HEK293 (cell line): Measurements from ENCODE around the gene CHGA.

Experiments
- CTCF ChIA-PET: fragments of 350-600 bp; formaldehyde crosslinking; extraction: SDS; loops from one replicate; lab custom pipeline; 2021; ENCODE audit warnings: antibody characterized with exemption; lab: Yijun Ruan, JAX
- POLR2A ChIA-PET: fragments of 300-600 bp; formaldehyde crosslinking; extraction: SDS; loops from one replicate; lab custom pipeline; 2020; ENCODE audit warnings: antibody characterized with exemption, inconsistent platforms; lab: Yijun Ruan, JAX
- H3K27ac ChIP-seq: fragments of 200-500 bp; sonication (Bioruptor generic); 2 replicates; pipeline ENCODE4 v1.5.1; 2014; ENCODE audit warnings: low read depth, low read length, control low read depth, inconsistent platforms; ENCODE audit errors: extremely low read depth
- H3K36me3 ChIP-seq, 2 experiments: fragments of 200-500 bp in 1 of 2; sonication (Bioruptor generic) in 1 of 2; 1 replicate in 1 of 2; 2 replicates in 1 of 2; pipeline ENCODE4 v1.5.1; 2014 to 2017; ENCODE audit warnings: inconsistent platforms in 2 of 2, low read length in 2 of 2; ENCODE audit not compliant: control insufficient read depth in 2 of 2, insufficient read depth in 1 of 2
- H3K4me1 ChIP-seq: fragments of 200-500 bp; sonication (Bioruptor generic); 2 replicates; pipeline ENCODE4 v1.5.1; 2014; ENCODE audit warnings: mild to moderate bottlenecking, low read length, inconsistent platforms; ENCODE audit not compliant: control insufficient read depth, insufficient read depth
- H3K4me3 ChIP-seq: 2 replicates; pipeline ENCODE4 v1.5.1; 2011; ENCODE audit warnings: low read depth, mild to moderate bottlenecking, control low read depth, low read length, moderate library complexity
- H3K9me3 ChIP-seq: fragments of 200-500 bp; sonication (Bioruptor generic); 2 replicates; pipeline ENCODE4 v1.5.1; 2014; ENCODE audit warnings: low read depth, low read length, inconsistent platforms; ENCODE audit not compliant: control insufficient read depth, insufficient read depth
- HOXC10 ChIP-seq: sonication (generic); formaldehyde crosslinking; IDR thresholded peaks from 2 replicates; pipeline ENCODE4 v1.8.1; 2023; ENCODE audit warnings: mild to moderate bottlenecking, missing genetic modification reagents
- KLF8 ChIP-seq: fragments of 450-650 bp; formaldehyde crosslinking; IDR thresholded peaks from 2 replicates; pipeline ENCODE4 v1.5.1; 2016; ENCODE audit warnings: missing biosample characterization, missing genetic modification characterization
- PRDM2 ChIP-seq: fragments of 450-650 bp; formaldehyde crosslinking; IDR thresholded peaks from 2 replicates; pipeline ENCODE4 v1.5.1; 2016; ENCODE audit warnings: missing biosample characterization, missing genetic modification characterization, borderline replicate concordance
- SALL2 ChIP-seq: fragments of 450-650 bp; formaldehyde crosslinking; IDR thresholded peaks from 2 replicates; pipeline ENCODE4 v1.5.0; 2017; ENCODE audit warnings: missing biosample characterization, mild to moderate bottlenecking, missing genetic modification characterization, borderline replicate concordance
- SP3 ChIP-seq: fragments of 450-650 bp; formaldehyde crosslinking; IDR thresholded peaks from 2 replicates; pipeline ENCODE4 v1.5.1; 2016; ENCODE audit warnings: missing biosample characterization, missing genetic modification characterization
- ZBTB11 ChIP-seq: fragments of 450-650 bp; formaldehyde crosslinking; conservative IDR thresholded peaks from 2 replicates; pipeline ENCODE4 v1.5.1; 2016; ENCODE audit warnings: low read depth, missing biosample characterization, missing genetic modification characterization
- ZBTB7A ChIP-seq: fragments of 450-650 bp; formaldehyde crosslinking; IDR thresholded peaks from 2 replicates; pipeline ENCODE4 v1.5.1; 2016; ENCODE audit warnings: low read depth, missing biosample characterization, missing genetic modification characterization
- ZEB2 ChIP-seq: fragments of 450-650 bp; formaldehyde crosslinking; IDR thresholded peaks from 2 replicates; pipeline ENCODE4 v1.5.1; 2016; ENCODE audit warnings: missing biosample characterization, missing genetic modification characterization
- ZFHX2 ChIP-seq: fragments of 450-650 bp; formaldehyde crosslinking; conservative IDR thresholded peaks from 2 replicates; pipeline ENCODE4 v1.5.1; 2016; ENCODE audit warnings: missing biosample characterization, missing genetic modification characterization
- ZNF138 ChIP-seq: fragments of 450-650 bp; formaldehyde crosslinking; IDR thresholded peaks from 2 replicates; pipeline ENCODE4 v1.5.1; 2016; ENCODE audit warnings: missing biosample characterization, missing genetic modification characterization, borderline replicate concordance
- ZNF174 ChIP-seq: fragments of 450-650 bp; formaldehyde crosslinking; IDR thresholded peaks from 2 replicates; pipeline ENCODE4 v1.5.0; 2017; ENCODE audit warnings: missing biosample characterization, mild to moderate bottlenecking, missing genetic modification characterization
- ZNF2 ChIP-seq: fragments of 450-650 bp; formaldehyde crosslinking; IDR thresholded peaks from 2 replicates; pipeline ENCODE4 v1.5.1; 2016; ENCODE audit warnings: missing biosample characterization, missing genetic modification characterization
- ZNF211 ChIP-seq: fragments of 450-650 bp; formaldehyde crosslinking; IDR thresholded peaks from 2 replicates; pipeline ENCODE4 v1.5.1; 2016; ENCODE audit warnings: low read depth, missing biosample characterization, missing genetic modification characterization
- ZNF341 ChIP-seq: fragments of 450-650 bp; formaldehyde crosslinking; IDR thresholded peaks from 2 replicates; pipeline ENCODE4; 2016; ENCODE audit warnings: low read depth, missing biosample characterization, missing genetic modification characterization
- ZNF513 ChIP-seq: fragments of 450-650 bp; IDR thresholded peaks from 2 replicates; pipeline ENCODE4 v1.5.1; 2018; ENCODE audit warnings: missing biosample characterization, missing genetic modification characterization
- ZNF600 ChIP-seq: fragments of 450-650 bp; formaldehyde crosslinking; IDR thresholded peaks from 2 replicates; pipeline ENCODE4 v1.5.1; 2016; ENCODE audit warnings: missing biosample characterization, missing genetic modification characterization
- TF ChIP-seq, protein P1 (sequence below): fragments of 450-650 bp; formaldehyde crosslinking; IDR thresholded peaks from 2 replicates; pipeline ENCODE4 v1.5.1; 2016; ENCODE audit warnings: missing biosample characterization, missing genetic modification characterization
- TF ChIP-seq, protein P2 (sequence below): fragments of 450-650 bp; formaldehyde crosslinking; IDR thresholded peaks from 2 replicates; pipeline ENCODE4 v1.5.1; 2017; ENCODE audit warnings: missing biosample characterization, missing genetic modification characterization
- TF ChIP-seq, protein P3 (sequence below): fragments of 450-650 bp; formaldehyde crosslinking; IDR thresholded peaks from 2 replicates; pipeline ENCODE4 v1.5.1; 2016; ENCODE audit warnings: missing biosample characterization, missing genetic modification characterization, low read depth
- TF ChIP-seq, protein P4 (sequence below): fragments of 450-650 bp; IDR thresholded peaks from 2 replicates; pipeline ENCODE4 v1.5.1; 2018; ENCODE audit warnings: missing biosample characterization, mild to moderate bottlenecking, missing genetic modification characterization

Gene CHGA

DNA sequence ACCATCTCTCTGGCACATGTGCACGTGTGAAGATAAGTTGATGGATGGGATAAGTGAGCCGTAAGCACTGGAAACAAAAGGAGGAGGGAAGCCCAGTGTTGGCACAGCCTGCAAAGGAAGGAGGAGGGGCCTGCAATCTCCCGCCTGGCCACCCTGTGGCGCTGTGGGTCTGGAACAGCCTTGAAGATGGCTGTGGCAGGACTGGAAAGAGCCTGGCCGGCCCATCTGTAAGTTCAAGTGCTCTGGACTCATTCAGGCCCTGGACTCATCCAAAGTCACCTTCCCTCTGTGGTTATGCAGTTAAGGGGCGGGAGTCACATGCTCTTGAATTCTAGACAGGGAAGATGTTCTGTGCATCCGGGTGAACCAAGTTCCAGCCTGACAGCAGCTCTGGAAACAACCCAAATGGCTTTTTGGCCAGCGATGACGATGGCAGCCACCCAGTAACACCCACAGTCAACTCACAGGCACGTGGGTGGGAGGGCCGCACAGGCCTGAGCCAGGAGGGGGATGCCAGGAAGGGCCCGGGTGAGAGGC lies 50.4 kb downstream of the CHGA start (continued):
- TF ChIP-seq ZNF600 (peak; percentile 50; the same call in 1 of the 2 replicates), ZBTB11 (tag by site-specific recombination) (no peak), ZNF341 (tag by site-specific recombination) (peak; percentile 95), ZBTB7A (tag by site-specific recombination) (no peak), PRDM2 (no peak), SALL2 (tag by site-specific recombination) (no peak), ZNF513 (tag by site-specific recombination) (no peak), ZNF174 (tag by site-specific recombination) (no peak), ZFHX2 (tag by site-specific recombination) (peak; percentile 80), HOXC10 (CRISPR knock-in tag) (no peak)
- TF ChIP-seq, protein P1, sequence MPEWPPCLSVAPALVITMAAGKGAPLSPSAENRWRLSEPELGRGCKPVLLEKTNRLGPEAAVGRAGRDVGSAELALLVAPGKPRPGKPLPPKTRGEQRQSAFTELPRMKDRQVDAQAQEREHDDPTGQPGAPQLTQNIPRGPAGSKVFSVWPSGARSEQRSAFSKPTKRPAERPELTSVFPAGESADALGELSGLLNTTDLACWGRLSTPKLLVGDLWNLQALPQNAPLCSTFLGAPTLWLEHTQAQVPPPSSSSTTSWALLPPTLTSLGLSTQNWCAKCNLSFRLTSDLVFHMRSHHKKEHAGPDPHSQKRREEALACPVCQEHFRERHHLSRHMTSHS (tag by site-specific recombination): no peak
- TF ChIP-seq, protein P2, sequence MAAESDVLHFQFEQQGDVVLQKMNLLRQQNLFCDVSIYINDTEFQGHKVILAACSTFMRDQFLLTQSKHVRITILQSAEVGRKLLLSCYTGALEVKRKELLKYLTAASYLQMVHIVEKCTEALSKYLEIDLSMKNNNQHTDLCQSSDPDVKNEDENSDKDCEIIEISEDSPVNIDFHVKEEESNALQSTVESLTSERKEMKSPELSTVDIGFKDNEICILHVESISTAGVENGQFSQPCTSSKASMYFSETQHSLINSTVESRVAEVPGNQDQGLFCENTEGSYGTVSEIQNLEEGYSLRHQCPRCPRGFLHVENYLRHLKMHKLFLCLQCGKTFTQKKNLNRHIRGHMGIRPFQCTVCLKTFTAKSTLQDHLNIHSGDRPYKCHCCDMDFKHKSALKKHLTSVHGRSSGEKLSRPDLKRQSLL (tag by site-specific recombination): no peak

DNA sequence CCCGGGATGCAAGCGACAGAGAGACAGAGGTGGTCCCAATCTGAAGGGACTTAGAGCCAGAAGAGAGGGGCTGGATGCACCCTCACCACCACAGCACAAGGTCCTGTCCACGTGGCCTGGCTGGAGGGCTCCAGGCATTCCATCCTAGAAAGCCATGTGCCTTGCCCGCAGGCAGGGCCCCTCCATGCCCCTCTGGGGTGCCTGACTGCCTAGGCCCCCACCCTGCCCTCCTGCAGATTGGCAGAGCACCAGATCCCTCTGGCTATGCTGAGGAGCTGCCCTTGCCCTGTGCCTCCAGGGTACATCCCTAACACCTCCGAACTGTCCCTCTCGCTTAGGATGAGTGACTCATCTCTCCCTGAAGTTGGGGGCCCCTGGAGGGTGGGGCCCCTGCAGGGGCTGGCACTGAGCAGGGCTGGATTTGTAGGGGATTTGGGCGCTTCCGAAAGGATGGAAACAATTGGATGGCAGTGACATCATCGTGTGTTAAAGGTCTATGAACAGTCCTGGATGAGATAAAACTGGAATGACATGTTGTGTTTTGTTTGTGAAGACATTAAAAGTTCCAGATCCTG lies 50.9 kb downstream of the CHGA start:
- Histone ChIP-seq H3K4me3 (no peak overlapping the region), H3K36me3 (peaks cover 0 to 12% of the 10 kb centered on the region in 2 experiments; a peak in 1 of 3 replicates), H3K27ac (no peak overlapping the region), H3K9me3 (no peaks in the 10 kb centered on the region), H3K4me1 (no peaks in the 10 kb centered on the region)
- CTCF ChIA-PET: interaction anchor here (0.6 to 1.6 kb wide), 6 partner anchors 12 to 167 kb away, joined by 3 to 5 read pairs (median 3); no protein-coding TSS in a partner anchor
- POLR2A ChIA-PET: no interaction called here
- TF ChIP-seq ZNF138 (tag by site-specific recombination) (no peak), ZNF2 (tag by site-specific recombination) (no peak), KLF8 (tag by site-specific recombination) (no peak), SP3 (tag by site-specific recombination) (no peak), ZNF211 (tag by site-specific recombination) (no peak), ZEB2 (no peak)
- TF ChIP-seq, protein P3, sequence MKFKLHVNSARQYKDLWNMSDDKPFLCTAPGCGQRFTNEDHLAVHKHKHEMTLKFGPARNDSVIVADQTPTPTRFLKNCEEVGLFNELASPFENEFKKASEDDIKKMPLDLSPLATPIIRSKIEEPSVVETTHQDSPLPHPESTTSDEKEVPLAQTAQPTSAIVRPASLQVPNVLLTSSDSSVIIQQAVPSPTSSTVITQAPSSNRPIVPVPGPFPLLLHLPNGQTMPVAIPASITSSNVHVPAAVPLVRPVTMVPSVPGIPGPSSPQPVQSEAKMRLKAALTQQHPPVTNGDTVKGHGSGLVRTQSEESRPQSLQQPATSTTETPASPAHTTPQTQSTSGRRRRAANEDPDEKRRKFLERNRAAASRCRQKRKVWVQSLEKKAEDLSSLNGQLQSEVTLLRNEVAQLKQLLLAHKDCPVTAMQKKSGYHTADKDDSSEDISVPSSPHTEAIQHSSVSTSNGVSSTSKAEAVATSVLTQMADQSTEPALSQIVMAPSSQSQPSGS (tag by site-specific recombination): peak; percentile 56
- TF ChIP-seq, protein P4, sequence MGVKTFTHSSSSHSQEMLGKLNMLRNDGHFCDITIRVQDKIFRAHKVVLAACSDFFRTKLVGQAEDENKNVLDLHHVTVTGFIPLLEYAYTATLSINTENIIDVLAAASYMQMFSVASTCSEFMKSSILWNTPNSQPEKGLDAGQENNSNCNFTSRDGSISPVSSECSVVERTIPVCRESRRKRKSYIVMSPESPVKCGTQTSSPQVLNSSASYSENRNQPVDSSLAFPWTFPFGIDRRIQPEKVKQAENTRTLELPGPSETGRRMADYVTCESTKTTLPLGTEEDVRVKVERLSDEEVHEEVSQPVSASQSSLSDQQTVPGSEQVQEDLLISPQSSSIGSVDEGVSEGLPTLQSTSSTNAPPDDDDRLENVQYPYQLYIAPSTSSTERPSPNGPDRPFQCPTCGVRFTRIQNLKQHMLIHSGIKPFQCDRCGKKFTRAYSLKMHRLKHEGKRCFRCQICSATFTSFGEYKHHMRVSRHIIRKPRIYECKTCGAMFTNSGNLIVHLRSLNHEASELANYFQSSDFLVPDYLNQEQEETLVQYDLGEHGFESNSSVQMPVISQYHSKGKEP: no peak
